GM21423 (cell line): ENCODE results near the gene PLCH2.

Source experiments
- ATAC-seq: cut with Tn5 transposase; IDR thresholded peaks from one replicate; pipeline ENCODE4 v1.9.1; 2021; ENCODE audit warnings: mild to moderate bottlenecking, moderate library complexity; ENCODE audit not compliant: unreplicated experiment

PLCH2 gene

DNA sequence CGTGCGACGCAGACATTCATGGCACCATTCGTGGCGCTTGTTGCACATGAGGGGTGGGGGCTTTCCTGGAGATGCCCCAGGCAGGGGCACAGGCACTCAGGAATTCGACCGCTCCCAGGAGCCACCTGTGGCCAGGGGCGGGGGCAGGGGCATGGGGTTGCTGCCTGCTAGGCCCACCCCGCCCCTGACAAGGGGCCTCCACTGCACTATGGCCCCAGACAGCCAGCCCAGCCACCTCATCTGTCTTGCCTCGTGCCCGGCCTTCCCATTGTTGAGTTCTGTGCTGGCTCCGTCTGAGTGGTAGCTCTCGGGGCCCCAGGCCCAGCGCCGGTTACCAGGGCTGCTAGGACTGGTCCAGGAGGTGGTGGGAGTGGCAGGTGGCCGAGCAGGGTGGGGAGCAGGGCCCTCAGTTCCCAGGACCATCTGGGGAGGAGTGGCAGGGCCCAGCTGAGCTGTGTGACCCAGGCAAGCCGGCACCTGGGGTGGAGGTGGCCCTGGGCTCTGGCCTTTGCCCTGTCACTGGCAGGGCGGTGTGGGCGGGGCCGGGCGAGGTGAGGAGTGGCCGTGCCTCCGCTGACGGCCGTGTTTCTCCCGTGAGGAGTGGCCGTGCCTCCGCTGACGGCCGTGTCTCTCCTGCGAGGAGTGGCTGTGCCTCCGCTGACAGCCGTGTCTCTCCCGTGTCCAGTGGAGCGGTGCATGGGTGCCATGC is 1.9 kb downstream of the PLCH2 start:
- no peak for ATAC-seq

DNA sequence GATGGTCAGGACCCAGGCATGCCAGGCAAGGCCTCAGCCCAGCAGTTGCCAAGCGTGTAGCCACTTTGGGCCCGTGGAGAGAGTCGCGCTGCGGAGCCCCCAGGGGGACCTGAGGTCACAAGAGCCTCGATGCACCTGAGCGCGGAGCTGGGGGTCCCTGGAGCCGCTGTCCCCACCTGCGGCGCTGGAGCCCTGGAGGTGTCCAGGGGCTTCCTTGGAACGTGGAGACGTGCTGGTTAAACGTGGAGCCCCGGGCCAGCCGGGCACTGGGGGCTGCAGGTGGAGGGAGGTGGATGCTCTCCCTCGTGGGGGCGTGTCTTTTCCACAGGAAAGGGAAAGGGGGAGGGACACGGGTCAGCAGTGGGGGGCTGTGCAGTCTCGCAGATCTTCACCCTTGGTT is 3.1 kb downstream of the PLCH2 start:
- no peak for ATAC-seq

DNA sequence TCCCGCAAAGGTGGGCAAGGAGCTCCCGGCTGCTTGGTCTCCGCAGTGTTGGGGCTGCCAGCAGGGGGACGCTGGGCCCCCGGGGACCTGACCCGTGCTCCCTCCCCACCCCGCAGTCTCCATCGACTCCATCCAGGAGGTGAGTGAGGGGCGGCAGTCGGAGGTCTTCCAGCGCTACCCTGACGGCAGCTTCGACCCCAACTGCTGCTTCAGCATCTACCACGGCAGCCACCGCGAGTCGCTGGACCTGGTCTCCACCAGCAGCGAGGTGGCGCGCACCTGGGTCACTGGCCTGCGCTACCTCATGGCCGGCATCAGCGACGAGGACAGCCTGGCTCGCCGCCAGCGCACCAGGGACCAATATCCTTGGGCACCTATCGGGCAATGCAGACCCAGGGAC is 3.5 kb downstream of the PLCH2 start:
- no peak for ATAC-seq

DNA sequence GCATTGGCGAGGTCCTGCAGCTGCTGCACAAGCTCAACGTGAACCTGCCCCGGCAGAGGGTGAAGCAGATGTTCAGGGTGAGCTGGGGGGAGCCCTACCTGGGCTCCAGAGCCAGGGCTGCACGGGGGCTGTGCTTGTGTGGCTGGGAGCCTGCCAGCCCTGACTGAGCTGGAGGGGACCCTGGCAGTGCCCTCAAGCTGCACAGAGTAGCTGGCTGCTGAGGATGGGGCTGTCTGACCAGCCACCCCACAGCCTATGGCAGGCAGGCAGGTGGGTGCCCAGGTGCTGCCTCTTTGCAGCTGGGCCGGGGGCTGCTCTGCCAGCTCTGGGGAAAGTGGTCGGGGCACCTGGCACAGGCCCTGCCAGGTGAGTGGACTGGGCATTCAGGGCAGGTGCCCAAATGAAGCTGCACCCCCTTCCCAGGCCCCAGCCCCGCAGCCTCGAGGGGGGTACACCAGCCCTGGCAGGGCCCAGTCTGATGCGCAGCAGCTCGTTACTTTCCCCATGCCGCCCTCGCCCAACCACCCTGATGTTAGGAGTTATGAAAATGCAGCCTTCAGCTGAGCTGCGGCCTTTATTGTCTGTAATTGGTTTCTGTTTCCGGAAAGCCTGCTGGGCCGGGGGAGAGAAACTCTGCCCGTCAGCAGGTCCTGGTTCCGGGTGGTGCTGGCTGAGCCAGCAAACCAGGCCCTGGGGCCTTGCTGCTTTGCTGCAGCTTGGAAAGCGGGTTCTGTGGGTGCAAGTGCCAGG is 4.3 kb downstream of the PLCH2 start:
- ATAC-seq = no peak

DNA sequence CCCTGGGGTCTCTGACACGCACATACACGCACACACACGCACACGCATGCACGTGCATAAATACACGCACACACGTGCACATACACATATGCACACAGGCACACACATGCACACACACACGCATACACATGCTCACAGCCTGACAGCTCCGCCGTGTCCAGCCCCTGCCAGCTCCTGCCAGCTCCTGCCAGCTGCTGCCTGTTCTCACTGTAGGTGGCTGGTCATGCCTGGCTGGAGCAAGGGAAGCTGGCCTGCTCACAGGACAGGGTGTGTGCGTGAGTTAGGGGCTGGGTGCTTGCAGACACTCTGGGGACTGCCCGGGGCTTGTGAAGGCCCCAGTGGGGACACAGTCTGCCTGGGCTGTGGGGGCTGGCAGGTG is 4.9 kb downstream of the PLCH2 start:
- no peak for ATAC-seq

DNA sequence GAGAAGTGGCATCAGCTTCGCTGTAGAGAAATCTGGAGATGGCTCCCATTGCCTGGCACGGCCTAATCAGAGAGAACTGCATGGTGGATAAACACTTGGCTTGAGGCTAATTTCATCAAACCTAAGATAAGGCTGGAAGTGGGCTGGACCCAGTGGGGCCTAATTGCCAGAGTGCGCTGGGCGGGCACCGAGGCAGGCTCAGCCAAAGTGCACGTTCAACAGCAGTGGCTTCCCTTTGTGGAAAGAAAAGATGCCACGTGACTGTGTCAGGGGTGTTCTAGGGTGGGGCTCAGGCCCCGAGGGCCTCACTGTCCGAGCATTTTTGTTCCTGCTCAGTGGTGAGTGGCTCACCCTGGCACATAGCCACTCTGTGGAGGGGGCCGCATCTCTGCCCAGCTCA is 5.8 kb downstream of the PLCH2 start:
- no peak for ATAC-seq

DNA sequence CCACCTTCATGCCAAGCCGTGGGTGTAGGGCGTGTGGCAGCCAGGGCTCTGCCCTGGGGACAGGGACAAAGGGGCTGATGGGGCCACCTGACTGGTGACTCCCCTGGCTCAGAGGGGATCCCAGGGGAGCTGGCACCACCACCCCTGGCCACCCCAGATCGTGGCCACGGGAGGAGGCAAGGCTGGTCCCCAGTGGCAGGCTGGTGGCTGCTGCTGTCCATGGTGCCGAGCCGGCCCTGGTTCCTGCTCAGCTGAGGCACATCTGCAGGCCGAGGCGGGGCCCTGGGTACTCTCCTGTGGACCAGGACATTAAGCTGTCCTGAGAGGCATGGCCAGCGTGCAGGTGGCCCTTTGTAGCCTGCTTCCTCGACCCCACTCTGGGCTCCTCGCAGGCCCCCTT is 6.5 kb downstream of the PLCH2 start:
- no peak for ATAC-seq

DNA sequence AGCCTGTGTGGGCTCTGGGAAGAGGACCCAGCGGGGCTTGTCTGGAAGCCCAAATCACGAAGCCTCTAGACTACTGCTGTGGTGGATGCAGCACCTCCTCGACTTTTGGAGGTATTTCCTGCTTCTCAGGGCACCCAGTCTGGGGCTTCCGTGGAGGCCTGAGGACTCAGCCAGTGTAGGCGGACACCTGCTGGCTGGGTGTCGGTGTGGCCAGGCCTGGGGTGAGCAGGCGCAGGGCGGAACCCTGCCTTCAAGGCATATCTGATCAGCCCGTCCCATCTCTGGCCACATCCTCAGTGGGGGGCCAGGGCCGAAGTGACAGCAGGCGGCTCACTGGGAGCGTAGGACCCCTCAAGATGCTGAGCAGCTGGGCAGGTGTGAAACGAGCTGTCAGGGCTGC is 6.9 kb downstream of the PLCH2 start:
- no peak for ATAC-seq

DNA sequence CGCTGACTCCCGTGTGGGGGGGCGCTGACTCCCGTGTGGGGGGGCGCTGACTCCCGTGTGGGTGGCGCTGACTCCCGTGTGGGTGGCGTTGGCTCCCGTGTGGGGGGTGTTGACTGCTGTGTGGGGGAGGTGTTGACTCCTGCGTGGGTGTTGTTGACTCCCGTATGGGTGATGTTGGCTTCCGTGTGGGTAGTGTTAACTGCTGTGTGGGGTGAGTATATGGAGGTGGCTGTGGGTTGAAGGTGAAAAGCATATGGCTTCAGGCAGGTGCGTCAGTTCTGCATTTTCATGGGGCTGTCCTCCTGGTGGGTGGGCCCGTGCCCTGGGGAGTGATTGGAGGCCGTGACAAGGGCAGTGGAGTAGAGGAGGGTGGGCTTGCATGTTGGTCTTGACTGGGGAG is 7.9 kb downstream of the PLCH2 start:
- no peak for ATAC-seq

DNA sequence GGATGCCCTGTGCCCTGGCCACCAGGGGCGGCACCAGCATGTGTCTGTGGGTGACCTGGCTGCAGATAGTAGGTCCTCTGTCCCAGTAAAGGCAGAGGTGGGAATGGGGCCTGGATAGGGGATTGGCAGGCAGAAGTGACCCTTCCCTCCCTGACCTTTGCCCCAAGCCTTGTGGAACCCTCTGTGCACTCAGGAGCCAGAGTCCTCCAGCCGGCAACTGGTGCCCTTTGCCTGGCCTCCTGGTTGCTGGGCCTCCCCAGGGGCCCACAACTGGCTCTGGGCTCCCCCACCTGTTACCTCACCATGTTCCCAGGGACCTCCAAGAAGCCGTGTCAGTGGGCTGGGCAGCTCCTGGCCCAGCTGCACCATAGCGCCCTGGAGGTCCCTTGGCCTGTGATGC is 10.0 kb downstream of the PLCH2 start:
- ATAC-seq = no peak

DNA sequence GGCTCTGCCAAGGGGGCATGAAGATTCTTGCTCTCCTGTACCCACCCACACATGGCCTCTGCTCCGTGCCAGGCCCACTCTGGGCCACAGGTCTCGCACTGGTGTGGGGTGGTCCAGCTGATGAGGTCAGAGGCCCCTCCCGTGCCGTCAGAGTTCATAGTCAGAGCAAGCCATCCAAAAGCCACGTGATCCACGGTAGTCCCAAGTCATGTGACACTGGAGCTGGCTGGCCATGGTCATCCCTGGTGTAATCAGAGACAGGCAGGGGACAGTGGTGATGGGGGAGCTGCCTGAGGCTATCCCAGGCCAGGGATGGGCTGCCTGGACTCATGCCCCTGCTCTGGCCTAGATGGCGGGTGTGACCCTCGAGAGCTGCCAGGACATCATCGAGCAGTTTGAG is 10.5 kb downstream of the PLCH2 start:
- no peak for ATAC-seq

DNA sequence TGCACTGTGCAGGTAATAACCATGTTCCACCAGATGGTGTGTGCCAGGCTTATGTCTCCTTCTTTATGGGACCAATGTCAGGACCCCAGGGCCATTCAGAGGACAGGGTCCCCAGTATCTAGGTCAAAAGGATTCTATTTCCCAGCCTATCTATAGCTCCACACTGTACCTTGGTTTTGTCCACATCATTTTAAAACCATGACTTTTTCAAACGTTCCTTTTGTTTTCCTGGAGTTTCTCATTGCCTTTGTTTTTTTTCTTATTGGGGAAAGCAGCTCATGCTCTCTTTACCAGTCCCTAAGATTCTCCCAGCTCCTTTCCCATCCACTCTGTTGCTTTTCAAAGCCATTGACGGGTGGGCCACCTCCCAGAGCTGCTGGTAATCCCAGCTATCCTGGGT is 12.6 kb downstream of the PLCH2 start:
- no peak for ATAC-seq

DNA sequence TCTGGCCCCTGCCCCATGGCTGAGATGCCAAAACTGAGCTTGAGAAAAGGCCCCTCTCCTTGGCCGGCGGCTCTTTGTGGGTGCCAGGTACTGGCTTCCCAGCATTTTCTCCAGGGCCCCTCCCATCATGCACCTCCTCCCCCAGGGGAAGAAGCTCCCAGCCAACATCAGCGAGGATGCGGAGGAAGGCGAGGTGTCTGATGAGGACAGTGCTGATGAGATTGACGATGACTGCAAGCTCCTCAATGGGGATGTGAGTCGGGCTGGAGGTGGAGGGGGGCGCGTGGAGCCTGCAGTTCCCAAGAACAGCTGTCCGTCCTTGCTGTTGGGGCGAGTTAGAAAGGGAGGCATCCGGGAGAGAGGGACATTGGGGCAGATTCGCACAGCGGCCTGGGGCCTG is 13.5 kb downstream of the PLCH2 start:
- ATAC-seq = no peak

DNA sequence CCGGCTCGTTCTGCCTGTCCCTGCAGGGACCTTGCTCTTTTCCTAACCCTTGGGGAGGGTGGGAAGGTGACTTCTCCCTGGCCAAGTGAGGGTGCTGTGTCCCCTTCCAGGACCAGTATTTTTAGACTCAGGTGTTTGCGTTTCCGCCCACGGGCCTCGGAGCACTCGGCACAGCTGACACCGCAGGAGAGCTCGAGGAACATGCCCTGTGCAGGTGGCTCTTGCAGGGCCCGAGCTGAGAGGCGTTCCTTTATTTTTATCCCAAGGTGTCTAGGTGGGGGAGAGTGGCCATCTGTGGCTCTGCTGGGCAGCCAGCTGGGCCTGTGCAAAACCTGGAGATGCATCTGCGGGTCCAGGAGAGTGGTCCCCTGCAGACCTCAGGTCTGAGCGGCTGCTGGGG is 16.0 kb downstream of the PLCH2 start:
- no peak for ATAC-seq

DNA sequence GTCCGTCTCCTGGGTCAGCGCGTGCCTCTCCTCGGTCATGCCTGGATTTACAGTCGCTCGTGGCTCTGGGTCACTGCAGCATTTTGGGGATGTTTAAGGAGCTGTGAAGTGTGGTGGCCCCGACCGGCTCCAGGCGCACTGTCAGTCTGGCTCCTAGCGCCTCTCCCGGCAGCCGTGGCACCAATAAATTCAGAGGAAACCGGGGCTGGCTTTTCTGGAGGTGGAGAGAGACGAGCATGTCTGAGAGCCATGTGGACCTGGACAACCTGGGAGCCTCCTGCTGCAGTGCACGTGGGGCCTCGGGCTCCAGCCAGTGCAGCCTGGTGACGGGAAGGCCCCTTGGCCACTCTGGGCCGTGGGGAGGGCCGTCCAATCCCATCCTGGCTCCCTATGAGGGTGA is 17.1 kb downstream of the PLCH2 start:
- ATAC-seq = no peak

DNA sequence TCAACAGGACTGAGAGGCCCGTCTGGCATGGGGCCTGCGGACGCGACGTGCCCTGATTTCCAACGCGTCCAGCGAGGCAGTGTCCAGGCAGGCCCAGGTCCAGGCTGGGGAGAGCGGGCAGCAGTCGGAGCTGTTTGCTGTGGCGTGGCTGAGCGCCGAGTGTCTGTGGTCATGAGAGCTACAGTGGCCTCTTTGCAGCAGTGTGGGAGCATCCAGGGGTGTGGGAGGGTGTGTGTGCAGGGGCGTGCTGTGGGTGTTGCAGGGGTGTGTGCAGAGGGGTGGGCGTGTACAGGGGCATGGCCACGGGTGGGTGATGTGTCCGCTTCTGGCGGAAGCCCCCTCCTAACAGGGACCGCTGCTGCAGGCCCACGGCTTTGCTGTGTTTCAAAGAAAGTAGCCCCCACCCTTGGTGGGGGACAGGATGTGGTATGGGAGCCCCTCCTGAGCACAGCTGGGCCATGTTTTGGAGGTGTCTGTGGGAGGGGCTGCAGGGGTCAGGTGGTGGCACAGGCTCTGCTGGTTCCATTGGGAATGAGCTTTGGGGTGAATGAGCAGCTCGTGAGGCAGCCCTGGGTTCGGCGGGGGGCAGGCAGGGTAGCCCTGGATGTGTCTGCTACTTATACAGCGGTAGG is 17.7 kb downstream of the PLCH2 start:
- no peak for ATAC-seq

DNA sequence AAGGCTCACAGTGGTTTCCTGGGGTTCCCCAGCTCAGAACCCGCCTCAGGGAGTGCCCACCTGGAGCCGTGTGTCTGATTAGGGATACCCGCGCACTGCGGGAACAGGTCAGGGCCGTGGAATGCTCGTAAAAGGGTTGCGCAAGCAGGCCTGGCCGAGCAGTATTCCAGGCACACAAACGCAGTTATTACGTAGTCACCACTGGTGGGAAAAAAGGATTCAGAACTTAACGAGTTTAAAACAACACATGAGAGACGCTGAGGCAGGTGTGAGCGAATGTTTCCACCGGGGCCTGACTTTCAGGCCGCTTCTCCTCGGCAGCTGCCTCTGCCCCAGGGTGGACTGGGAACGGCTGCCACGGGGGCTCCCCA is 18.2 kb downstream of the PLCH2 start:
- no peak for ATAC-seq

DNA sequence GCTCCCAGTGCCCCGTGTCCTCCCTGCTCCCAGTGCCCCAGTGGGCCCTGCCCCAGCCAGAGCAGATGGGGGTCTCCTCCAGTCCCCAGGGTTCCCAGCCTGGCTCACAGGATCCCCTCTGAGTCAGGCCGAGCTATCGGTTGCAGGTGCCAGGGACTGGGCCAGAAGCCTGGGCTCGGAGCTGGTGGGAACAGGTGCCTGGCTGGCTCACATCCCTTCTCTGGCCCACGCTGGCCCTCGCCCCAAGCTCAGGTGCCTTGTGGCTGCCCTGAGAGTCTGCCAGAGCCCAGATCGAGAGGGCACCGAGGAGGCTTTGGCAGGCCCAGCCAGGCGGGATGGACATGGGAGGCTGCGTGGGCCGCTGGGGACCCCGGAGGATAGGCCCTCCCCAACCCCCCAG is 18.9 kb downstream of the PLCH2 start:
- ATAC-seq = no peak

DNA sequence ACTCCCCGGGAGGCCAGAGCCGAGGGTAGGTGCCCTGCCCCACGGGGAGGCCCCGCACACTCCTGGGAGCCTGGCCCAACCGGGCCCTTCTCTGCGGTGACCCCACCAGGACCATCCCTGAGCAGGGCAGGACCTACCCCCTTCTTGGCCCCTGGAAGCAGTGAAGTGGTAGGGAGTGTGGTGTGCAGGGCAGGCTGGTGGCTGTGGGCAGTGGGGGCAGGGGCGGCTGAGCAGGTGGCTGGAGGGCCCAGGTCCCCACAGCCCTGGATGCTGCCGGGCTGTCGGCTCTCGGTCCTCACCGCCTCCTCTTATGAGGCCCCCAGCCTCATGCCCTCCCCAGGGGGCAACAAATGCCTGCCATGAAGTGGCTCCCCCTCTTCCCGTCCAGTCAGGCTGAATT is 19.5 kb downstream of the PLCH2 start:
- no peak for ATAC-seq

DNA sequence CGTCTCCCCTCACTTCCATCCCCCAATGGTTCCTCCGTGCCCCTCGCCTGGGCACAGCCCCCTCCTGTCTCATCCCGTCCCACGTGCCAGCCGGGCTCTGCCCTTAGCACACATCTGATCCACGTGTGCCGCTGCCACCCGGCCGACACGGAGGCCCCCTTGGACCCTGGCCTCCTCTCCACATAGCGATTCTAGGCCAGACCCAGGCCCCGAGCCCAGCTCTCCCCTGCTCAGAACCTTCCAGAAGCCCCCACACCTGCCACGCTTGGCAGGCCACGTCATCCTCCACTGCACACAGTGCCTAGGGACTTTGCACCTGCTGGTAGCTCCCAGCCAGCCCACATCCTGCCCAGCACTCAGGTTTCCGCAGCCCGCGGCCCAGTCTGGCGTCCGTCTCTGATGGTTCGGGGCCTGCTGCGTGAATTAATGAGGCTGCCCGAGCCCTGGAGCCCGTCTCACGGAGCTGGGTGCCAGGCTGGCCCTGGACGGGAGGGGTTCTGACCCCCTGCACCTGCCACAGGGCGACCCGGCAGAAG is 20.1 kb downstream of the PLCH2 start:
- peak; percentile 57 for ATAC-seq

DNA sequence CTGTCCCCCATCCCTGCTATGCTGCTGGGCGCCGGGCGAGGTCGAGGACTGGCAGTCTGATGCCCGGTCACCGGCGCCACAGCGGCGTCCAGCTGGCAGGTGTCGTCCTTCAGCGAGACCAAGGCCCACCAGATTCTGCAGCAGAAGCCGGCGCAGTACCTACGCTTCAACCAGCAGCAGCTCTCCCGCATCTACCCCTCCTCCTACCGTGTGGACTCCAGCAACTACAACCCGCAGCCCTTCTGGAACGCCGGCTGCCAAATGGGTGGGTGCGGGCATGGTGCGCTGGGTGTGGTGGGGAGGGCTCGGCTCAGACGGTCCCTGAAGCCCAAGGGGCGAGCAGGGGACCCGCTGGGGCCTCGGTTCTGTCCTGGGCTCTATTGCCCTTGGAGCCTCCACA is 20.7 kb downstream of the PLCH2 start:
- no peak for ATAC-seq

DNA sequence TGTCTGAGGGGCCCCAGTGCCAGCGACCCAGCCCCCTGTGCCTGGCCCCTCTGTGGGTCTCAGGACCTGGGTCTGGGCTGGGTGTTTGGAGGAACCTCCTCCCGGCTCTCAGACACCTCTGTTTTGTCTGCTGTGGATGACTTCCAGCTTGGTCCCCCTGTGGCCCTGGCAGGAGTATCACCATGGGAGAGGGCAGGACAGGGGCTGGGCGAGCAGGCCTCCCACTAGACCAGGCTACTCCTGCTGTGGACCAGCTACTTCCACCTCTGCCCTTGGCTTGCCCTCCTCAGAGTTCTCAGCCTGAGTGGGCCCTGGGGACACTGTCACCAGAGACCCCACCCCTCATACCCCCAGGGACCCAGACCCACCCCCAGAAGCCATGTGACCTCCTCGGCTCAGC is 21.8 kb downstream of the PLCH2 start:
- ATAC-seq = no peak
